HepG2 (cell line): ENCODE measurements around the gene CKS1B. TPM values are rescaled to one million over a fixed set of nuclear protein-coding genes. Genes with fewer than 3 reads are reported as not detected.
A peak's percentile ranks its signal among the peaks of the same experiment; 100 is the strongest.

Experiments
- ATAC-seq: fragments of 200-7000 bp; cut with Tn5 transposase; 3 replicates; pipeline ENCODE4 v1.9.1; 2020; ENCODE audit warnings: mild to moderate bottlenecking, moderate library complexity
- BruUV-seq: library from RNA; stranded (reverse); fragments of 400-500 nt; replicated peaks from 2 replicates; lab custom pipeline; 2021; lab: Mats Ljungman, UMichigan
- CTCF ChIA-PET: fragments of 300-600 bp; formaldehyde crosslinking; extraction: SDS; loops from one replicate; lab custom pipeline; 2021; ENCODE audit warnings: low total read pairs, inconsistent platforms, low intra/inter-chr PET ratio; lab: Yijun Ruan, JAX
- POLR2A ChIA-PET: fragments of 350-600 bp; sonication (Branson Sonifier 250); formaldehyde crosslinking; loops from one replicate; lab custom pipeline; 2020; ENCODE audit warnings: antibody characterized with exemption, inconsistent platforms; lab: Yijun Ruan, JAX
- DNase-seq: peaks from one replicate; pipeline ENCODE4 v3.0.0-alpha.2; 2015; ENCODE audit warnings: low spot score
- FAIRE-seq: peaks from 3 replicates; lab custom pipeline; 2011; peaks lifted over from hg19 to GRCh38; lab: Jason Lieb, UNC
- H2AFZ ChIP-seq: one replicate; pipeline ENCODE4 v1.6.1; 2011; ENCODE audit warnings: low read length, inconsistent platforms
- H3K27ac ChIP-seq: fragments of 300-600 bp; 3 replicates; pipeline ENCODE4 v1.8.0; 2011; ENCODE audit warnings: mixed run types, mild to moderate bottlenecking, mixed read lengths, low read length, inconsistent platforms; ENCODE audit not compliant: insufficient read depth; ENCODE audit errors: extremely low read length
- H3K27me3 ChIP-seq, 2 experiments: fragments of 200-600 bp in 1 of 2; 2 replicates in 1 of 2; 3 replicates in 1 of 2; pipeline versions ENCODE4 v1.6.0 to v1.8.0; 2011; ENCODE audit warnings: low read length in 2 of 2, mild to moderate bottlenecking in 2 of 2, moderate library complexity in 2 of 2, inconsistent platforms in 1 of 2; ENCODE audit not compliant: insufficient read depth in 2 of 2, control insufficient read depth in 1 of 2
- H3K36me3 ChIP-seq, 2 experiments: fragments of 200-600 bp in 1 of 2; replicated peaks in 1 of 2; 2 replicates in 1 of 2; 3 replicates in 1 of 2; pipeline versions ENCODE4 v1.5.1 to v1.8.0; 2011; ENCODE audit warnings: low read length in 2 of 2, inconsistent platforms in 1 of 2; ENCODE audit not compliant: insufficient read depth in 2 of 2, control insufficient read depth in 1 of 2
- H3K4me1 ChIP-seq: 2 replicates; pipeline ENCODE4 v1.5.1; 2012; ENCODE audit warnings: low read length, inconsistent platforms; ENCODE audit not compliant: insufficient read depth
- H3K4me2 ChIP-seq: 2 replicates; pipeline ENCODE4 v1.6.0; 2011; ENCODE audit warnings: low read depth, low read length, inconsistent platforms
- H3K4me3 ChIP-seq, 3 experiments: fragments of 200-600 bp in 1 of 3; sonication (generic), shearing (Covaris generic) in 1 of 3; replicated peaks in 1 of 3; 2 replicates each; pipeline ENCODE4 v1.5.1; 2011 to 2016; ENCODE audit warnings: low read length in 3 of 3, inconsistent platforms in 2 of 3, low read depth in 2 of 3, mild to moderate bottlenecking in 2 of 3, control low read depth in 1 of 3, mixed read lengths in 1 of 3; ENCODE audit not compliant: insufficient read depth in 1 of 3
- H3K79me2 ChIP-seq: one replicate; pipeline ENCODE4 v1.6.1; 2011; ENCODE audit warnings: low read length, inconsistent platforms; ENCODE audit not compliant: insufficient read depth
- H3K9ac ChIP-seq: 2 replicates; pipeline ENCODE4 v1.6.0; 2011; ENCODE audit warnings: mild to moderate bottlenecking, low read depth, low read length, inconsistent platforms; ENCODE audit not compliant: insufficient read depth
- H3K9me3 ChIP-seq: 2 replicates; pipeline ENCODE4 v1.5.1; 2012; ENCODE audit warnings: mild to moderate bottlenecking, low read length
- H4K20me1 ChIP-seq: 2 replicates; pipeline ENCODE4 v1.6.0; 2011; ENCODE audit warnings: inconsistent platforms, mild to moderate bottlenecking, low read length, moderate library complexity; ENCODE audit not compliant: insufficient read depth
- FOXA3 ChIP-seq: IDR thresholded peaks from 2 replicates; pipeline ENCODE4 v1.6.1; 2016; ENCODE audit warnings: missing genetic modification reagents, missing compliant biosample characterization
- PAXIP1 ChIP-seq: sonication (generic); formaldehyde crosslinking; conservative IDR thresholded peaks from 2 replicates; pipeline ENCODE4 v1.4.0; 2020; ENCODE audit warnings: mild to moderate bottlenecking, missing genetic modification reagents, moderate library complexity
- POLR2A ChIP-seq, 2 experiments: IDR thresholded peaks; 2 replicates each; pipeline ENCODE4 v1.6.1; 2011; ENCODE audit warnings: low read depth in 2 of 2, low read length in 2 of 2, mild to moderate bottlenecking in 1 of 2, moderate library complexity in 1 of 2; ENCODE audit not compliant: insufficient read depth in 1 of 2
- USF2 ChIP-seq, 2 experiments: sonication (generic) in 1 of 2; formaldehyde crosslinking in 1 of 2; IDR thresholded peaks; 2 replicates each; pipeline versions ENCODE4 v1.5.1 to v1.6.1; 2011 to 2020; ENCODE audit warnings: borderline replicate concordance in 1 of 2, low read depth in 1 of 2, low read length in 1 of 2, mild to moderate bottlenecking in 1 of 2, missing genetic modification reagents in 1 of 2, moderate library complexity in 1 of 2
- ZNF281 ChIP-seq: sonication (generic); formaldehyde crosslinking; IDR thresholded peaks from 2 replicates; pipeline ENCODE4 v1.4.0; 2020; ENCODE audit warnings: missing genetic modification reagents, borderline replicate concordance
- ZNF292 ChIP-seq: sonication (generic); formaldehyde crosslinking; IDR thresholded peaks from 2 replicates; pipeline ENCODE4 v1.8.1; 2022; ENCODE audit warnings: mild to moderate bottlenecking, low read depth, missing genetic modification reagents, borderline replicate concordance
- ZNF451 ChIP-seq: sonication (generic); formaldehyde crosslinking; IDR thresholded peaks from 2 replicates; pipeline ENCODE4 v1.5.0; 2020; ENCODE audit warnings: mild to moderate bottlenecking, missing genetic modification reagents
- ZNF563 ChIP-seq: sonication (generic); formaldehyde crosslinking; IDR thresholded peaks from 2 replicates; pipeline ENCODE4 v1.8.0; 2022; ENCODE audit warnings: mild to moderate bottlenecking, moderate library complexity, missing genetic modification reagents
- WGBS: methylation state at CpG from one replicate; pipeline ENCODE4 v1.1.6; 2017; ENCODE audit warnings: low lambda C conversion rate; 5-methylcytosine and 5-hydroxymethylcytosine counted together
- in situ Hi-C: cut with HindIII; loops from 2 replicates; pipeline ENCODE4 v1.10.0; 2017; ENCODE audit warnings: low pct_unique_long_range_greater_than_20kb; ENCODE audit not compliant: extremely low pct_ligation_motif_present
- intact Hi-C: fragments of 100-400 bp; cut with micrococcal nuclease; formaldehyde crosslinking; loops from one replicate; pipeline ENCODE4 v1.10.0; 2022; ENCODE audit not compliant: unreplicated experiment
- polyA plus RNA-seq, 8 experiments: library from polyadenylated mRNA; depleted of rRNA in 3 of 8; stranded (reverse) in 7 of 8; unstranded in 1 of 8; fragments of >200 nt; fragmentation: Illumina TruSeq in 4 of 8; extraction: Trizol in 4 of 8; gene quantifications; 2 replicates each; pipeline versions ENCODE4 v1.2.1 to v1.2.3, GENCODE V29; 2011 to 2016; ENCODE audit warnings: low read depth in 4 of 8, missing spikeins in 1 of 8, mixed read lengths in 1 of 8; ENCODE audit not compliant: insufficient read depth in 1 of 8
- total RNA-seq, 5 experiments: library from RNA; depleted of rRNA; stranded (reverse); fragments of >200 nt; fragmentation: Illumina TruSeq; extraction: Trizol; gene quantifications; 2 replicates each; pipeline ENCODE4 v1.2.3, GENCODE V29; 2016; ENCODE audit warnings: low read depth in 1 of 5

CKS1B gene
- total and polyA plus RNA-seq, 2 of the 13 experiments (the other 11 are each of a cell fraction or from before 2014, with no cell fraction given) = 217 to 222 TPM

- Histone ChIP-seq H3K9ac (no peak overlapping the region), H3K4me2 (no peak overlapping the region), H2AFZ (no peak overlapping the region), H3K4me1 (peaks cover 53% of the 10 kb centered on the region), H3K27me3 (no peaks in the 10 kb centered on the region; a peak in 1 of 5 replicates), H3K79me2 (peaks cover 28% of the 10 kb centered on the region), H3K36me3 (peaks cover 26 to 64% of the 10 kb centered on the region in 2 experiments), H3K9me3 (no peaks in the 10 kb centered on the region), H4K20me1 (no peaks in the 10 kb centered on the region), H3K27ac (peak overlapping the region; percentile 44), H3K4me3 (no peak overlapping the region)
- in situ Hi-C loops (loop anchor here (5.0 kb wide), 1 partner anchor 34 kb away; no protein-coding TSS in a partner anchor), intact Hi-C loops (no loop called here)
- no peak for ATAC-seq
- BruUV-seq = no TSS peak
- no peak for DNase-seq
- no peak for FAIRE-seq
- TF ChIP-seq PAXIP1 (CRISPR knock-in tag) (no peak), POLR2A (IDR thresholded peaks at IDR 0.05; ENCODE audit: insufficient read depth in 1 of 2, low read depth in 2 of 2, low read length in 2 of 2) (peak in 1 of 2 experiments; percentile 9; a peak in 1 of 4 replicates)
- ChIA-PET POLR2A (interaction anchor here (2.0 to 8.3 kb wide), 2 partner anchors 10 to 20 kb away, joined by 5 to 148 read pairs; partner anchors contain the start of genes CKS1B and SHC1), CTCF (interaction anchor here (3.7 kb wide), 1 partner anchor 54 kb away, joined by 24 read pairs; no protein-coding TSS in a partner anchor)
- 94% methylated on average over 8 of the region's 8 CpGs for WGBS
These were observed 10.8 kb upstream of the CKS1B start for GRCh38 chr1:154963643-154964042.

- Histone ChIP-seq H3K9me3 (no peaks in the 10 kb centered on the region), H3K4me3 (no peak overlapping the region), H3K4me2 (no peak overlapping the region), H3K79me2 (peaks cover 35% of the 10 kb centered on the region), H4K20me1 (no peaks in the 10 kb centered on the region), H3K9ac (no peak overlapping the region), H3K27ac (peak overlapping the region; percentile 51), H3K4me1 (peaks cover 60% of the 10 kb centered on the region), H3K27me3 (no peaks in the 10 kb centered on the region; a peak in 1 of 5 replicates), H2AFZ (no peak overlapping the region), H3K36me3 (peaks cover 23 to 62% of the 10 kb centered on the region in 2 experiments)
- no TSS peak for BruUV-seq
- CTCF ChIA-PET = no interaction called here
- 74% methylated on average over 6 of the region's 6 CpGs for WGBS
- in situ Hi-C loops (loop anchor here (5.0 kb wide), 1 partner anchor 33 kb away; no protein-coding TSS in a partner anchor), intact Hi-C loops (no loop called here)
- DNase-seq (no peak), ATAC-seq (no peak), FAIRE-seq (no peak)
- POLR2A ChIA-PET = interaction anchor here (0.7 to 8.3 kb wide), 5 partner anchors 9 to 28 kb away, joined by 3 to 148 read pairs (median 5); partner anchors contain the start of genes CKS1B, FLAD1, PBXIP1 and PMVK
- TF ChIP-seq FOXA3 (CRISPR knock-in tag) (no peak), USF2 (IDR thresholded peaks at IDR 0.05; ENCODE audit: low read depth, low read length) (no peak), USF2 (CRISPR knock-in tag; IDR thresholded peaks at IDR 0.05; ENCODE audit: borderline replicate concordance) (no peak), ZNF292 (CRISPR knock-in tag) (no peak), ZNF281 (CRISPR knock-in tag) (no peak), ZNF451 (CRISPR knock-in tag) (no peak), ZNF563 (no peak)
These were observed 10.1 kb upstream of the CKS1B start for GRCh38 chr1:154964359-154964758.
